Esophagus squamous epithelium (tissue), 4 donors: Measurements from ENCODE around the gene NRXN3.

Source experiments
- CTCF ChIP-seq, 6 experiments: fragments of 450-650 bp in 4 of 6; fragments of 200-600 bp in 2 of 6; sonication (generic) in 2 of 6; IDR thresholded peaks; one replicate each; pipeline ENCODE4 v1.5.1; 2016 to 2019; ENCODE audit warnings: antibody characterized with exemption in 6 of 6, mild to moderate bottlenecking in 4 of 6, moderate library complexity in 4 of 6
- POLR2A ChIP-seq, 4 donors: fragments of 450-650 bp; IDR thresholded peaks; one replicate each; pipeline ENCODE4 v1.6.1; 2017; ENCODE audit warnings: antibody characterized with exemption in 4 of 4, mild to moderate bottlenecking in 4 of 4, moderate library complexity in 3 of 4

- TF ChIP-seq POLR2A (IDR thresholded peaks at IDR 0.05) (no peak), CTCF (IDR thresholded peaks at IDR 0.05) (no peak)
These were observed 1666.4 kb downstream of the NRXN3 start for GRCh38 chr14:79836577-79836976.
